DMS153 (cell line): ENCODE measurements around the gene LYG1.

Source experiments
- DNase-seq: peaks from one replicate; lab custom pipeline; 2025; lab: John Stamatoyannopoulos, UW

Gene LYG1

DNA sequence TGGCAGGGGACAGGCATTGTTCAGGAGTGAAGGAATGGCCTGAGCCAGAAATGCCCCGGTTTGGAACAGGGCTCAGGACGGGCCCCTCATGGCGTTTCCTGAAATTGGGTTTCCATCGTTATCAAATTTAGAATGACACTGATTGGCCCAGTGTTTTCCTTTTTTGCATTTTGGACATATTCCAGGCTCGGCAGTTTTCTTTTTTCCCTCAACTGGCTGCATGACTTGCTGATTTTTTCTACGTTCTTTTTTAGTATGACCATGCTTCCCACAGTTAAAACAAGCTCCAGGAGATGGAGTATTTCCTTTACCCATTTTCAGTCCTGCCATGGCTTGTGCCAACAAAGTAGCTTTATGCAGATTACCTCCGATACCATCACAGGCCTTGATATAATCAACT lies 25.1 kb downstream of the LYG1 start:
- DNase-seq, result no peak

DNA sequence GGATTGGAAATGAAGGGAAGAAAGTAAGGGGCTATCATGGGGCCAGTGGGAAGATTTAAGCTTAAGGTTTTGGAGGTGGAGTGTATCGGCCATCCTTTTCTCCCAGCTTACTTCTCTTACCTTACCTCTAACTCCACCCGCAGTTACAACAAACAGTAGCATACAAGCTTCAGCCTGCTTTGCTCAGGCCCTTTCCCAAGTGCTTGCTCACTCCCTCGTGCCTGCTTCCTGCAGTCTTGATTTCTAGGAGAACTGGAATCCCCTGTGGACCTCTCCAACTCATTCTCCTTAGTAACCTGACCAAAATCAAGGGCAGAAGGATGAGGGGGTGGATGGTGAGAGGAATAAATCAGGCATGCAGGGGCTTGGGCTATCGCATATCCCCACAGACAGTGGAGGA lies 39.8 kb downstream of the LYG1 start:
- no peak for DNase-seq

DNA sequence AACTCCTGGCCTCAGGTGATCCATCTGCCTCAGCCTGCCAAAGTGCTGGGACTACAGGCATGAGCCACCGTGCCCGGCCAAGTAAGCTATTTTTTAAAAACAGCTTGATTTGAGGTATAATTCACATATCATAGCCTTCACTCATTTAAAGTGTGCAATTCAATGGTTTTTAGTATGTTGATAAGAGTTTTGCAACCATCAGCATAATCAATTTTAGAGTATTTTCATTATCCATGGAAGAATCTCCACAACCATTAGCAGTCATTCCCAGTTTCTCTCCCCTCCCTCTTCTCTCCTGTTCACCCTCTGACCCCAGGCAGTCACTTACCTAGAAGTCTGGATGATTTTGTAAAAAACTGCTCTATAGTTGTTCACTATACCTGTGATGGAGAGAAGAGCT lies 40.8 kb downstream of the LYG1 start:
- DNase-seq, result no peak

DNA sequence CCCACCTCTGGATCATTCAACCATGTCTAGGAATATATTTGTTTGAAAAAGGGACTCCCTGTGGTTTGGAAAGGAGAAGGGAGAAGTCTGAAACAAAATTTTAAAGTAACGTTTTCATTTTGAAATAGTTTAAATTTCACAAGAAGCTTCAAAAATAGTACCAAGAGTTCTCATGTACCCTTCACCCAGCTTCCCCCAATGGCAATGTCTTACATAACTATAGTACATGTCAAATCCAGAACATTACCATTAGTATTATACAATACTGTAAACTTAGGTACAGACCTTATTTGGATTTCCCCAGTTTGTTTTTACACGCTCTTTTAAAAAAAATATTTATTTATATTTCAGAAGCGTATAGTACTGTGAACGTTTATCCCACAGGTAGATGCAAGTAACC lies 41.5 kb downstream of the LYG1 start:
- DNase-seq, result no peak

DNA sequence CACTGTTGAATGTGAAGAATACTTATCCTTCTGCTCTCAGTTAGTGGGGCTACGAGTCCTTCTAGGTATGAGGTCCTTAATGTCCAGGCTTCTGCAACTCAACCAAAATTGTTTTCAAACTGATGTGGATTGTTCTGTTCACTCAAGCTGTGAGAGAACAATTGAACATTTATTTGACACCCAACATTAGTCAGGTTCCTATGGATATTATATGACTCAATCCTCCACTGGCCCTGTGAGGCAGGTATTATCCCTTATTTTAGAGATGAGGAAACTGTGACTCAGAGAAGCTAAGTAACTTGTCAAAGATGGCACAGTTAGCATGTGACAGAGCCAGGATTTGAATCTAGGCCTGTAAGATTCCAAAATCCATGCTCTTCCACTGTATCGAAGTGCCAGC lies 44.3 kb downstream of the LYG1 start:
- DNase-seq, result no peak

DNA sequence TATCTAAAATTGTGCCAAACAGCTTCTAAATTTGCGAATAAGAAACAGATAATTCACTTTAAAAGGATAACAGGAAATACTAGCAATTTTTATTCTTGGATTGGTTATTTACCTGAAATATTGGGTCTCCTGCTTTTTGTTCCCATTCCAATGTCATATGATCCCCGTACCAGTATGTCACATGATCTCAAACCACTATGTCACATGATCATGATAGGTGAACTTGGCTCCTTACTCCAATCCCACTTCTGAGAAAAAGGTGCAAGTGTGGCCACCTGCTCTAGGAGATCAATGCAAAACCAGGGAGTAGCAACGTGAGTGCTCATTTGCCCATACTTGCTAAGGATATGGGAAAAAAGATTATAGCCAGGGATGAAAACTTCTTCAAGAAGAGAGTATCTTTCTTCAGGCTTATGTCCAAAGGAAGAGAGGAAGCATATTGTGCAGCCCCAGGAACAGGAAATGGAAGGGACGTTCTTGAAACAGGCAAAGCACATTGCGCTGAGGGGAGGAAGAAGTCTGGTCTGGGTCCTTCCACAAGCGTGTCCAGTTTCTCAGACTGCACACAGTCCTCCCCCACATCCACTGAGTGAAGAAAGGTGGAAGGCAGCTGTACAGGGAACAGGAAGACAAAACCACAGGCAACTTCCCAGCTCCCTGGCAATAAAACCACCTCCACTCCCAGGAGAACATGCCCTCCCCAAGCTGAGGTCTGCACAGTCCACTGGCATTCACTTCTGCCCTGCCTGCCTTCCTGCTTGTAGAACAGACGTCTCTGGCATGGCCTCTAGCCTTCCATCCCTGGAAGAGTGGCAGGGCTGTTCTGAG lies 45.3 kb downstream of the LYG1 start, which contains the start of gene LYG2:
LYG2 (minus strand) TSS at position 176 of the 828 bp plus-strand sequence. CDS start 1,406 bp downstream, outside the sequence.
- no peak for DNase-seq

DNA sequence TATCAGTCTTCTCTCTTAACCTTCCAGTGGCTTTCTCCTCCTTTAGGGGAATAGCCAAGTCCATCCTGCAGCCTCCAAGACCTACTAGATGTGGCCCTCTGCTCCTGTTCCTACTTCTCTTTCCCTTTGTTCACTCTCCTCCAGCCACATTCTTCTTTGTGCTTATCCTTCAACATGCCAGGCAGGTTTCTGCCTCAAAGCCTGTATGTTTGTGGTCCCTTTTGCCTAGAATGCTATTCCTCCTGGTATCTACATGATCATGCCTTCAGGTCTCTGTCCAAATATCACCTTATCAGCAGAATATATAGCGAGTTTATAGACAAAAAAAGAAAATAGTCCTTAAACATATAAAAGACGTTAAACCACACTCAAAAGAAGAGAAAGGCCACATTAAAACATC lies 51.0 kb downstream of the LYG1 start:
- DNase-seq, result no peak

DNA sequence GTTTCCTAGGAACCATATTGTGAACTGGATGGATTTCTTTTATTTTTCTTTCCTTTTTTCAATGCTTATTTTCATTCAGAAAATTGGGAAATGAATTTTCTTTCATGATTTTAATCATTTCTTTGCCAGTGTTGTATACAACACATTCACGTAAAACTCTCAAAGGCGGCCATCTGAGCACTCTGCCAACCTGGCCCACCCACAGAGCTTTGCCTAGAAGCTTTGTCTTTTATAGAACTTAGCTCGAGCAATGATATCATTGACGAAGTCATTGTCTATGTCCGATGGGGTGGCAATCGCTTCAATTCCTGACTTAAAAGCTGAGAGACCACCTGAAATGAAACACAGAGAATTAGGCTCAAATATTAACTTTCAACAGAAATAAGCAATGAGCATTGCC lies 58.8 kb downstream of the LYG1 start:
- DNase-seq, result no peak

DNA sequence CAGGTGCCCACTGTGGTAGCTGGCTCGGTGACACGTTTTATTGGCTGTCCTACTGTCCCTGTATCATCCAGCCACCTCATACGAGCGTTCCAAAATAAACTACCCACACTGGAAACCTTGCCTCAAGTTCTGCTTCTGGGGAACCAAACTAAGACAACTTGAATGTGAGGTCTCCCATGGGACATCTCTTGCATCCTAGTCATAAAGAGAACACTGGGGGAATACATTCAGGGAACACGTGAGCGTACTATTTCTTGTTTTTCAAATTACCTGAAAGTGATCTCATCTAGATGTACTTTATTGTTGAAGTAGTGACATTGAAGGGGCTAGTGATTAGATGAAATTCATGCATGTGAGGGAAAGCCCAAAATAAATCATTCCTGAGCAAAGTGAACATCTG lies 60.6 kb downstream of the LYG1 start:
- no peak for DNase-seq

DNA sequence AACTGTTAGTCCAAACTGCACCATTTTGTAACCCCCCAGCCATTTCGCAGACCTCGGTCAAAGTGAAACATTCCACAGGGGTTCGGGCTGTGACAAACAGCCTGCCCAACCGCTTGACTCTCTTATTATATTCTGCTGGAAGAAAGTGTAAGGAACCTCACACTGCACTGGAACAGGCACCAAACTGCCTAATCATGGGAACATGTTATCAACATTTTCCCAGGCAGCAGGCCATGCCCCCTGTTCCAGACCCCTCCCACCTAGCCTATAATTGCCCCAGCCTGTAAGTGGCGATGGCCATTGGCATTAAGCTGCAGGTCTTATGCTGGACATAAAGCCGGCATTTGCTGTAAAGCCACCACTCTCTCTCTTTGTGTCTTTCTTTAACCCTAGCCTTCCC lies 62.4 kb downstream of the LYG1 start:
- no peak for DNase-seq
